Adrenal gland (tissue), 5 donors: ENCODE results near the gene EMID1.

Experiments
- POLR2A ChIP-seq, 2 donors: fragments of 450-650 bp; IDR thresholded peaks; one replicate each; pipeline ENCODE4 v1.6.1; 2017; ENCODE audit warnings: antibody characterized with exemption in 2 of 2, mild to moderate bottlenecking in 2 of 2, moderate library complexity in 1 of 2
- TF ChIP-seq, protein P1 (sequence below), 6 experiments: fragments of 450-650 bp in 4 of 6; fragments of 200-600 bp in 2 of 6; sonication (generic) in 1 of 6; IDR thresholded peaks; 1 replicate in 5 of 6; 2 replicates in 1 of 6; pipeline versions ENCODE4 v1.5.1 to v1.8.0; 2016 to 2021; ENCODE audit warnings: antibody characterized with exemption in 6 of 6, mild to moderate bottlenecking in 2 of 6, moderate library complexity in 1 of 6
- donor health status: DM: no; HTN: no; CAD: no.

DNA sequence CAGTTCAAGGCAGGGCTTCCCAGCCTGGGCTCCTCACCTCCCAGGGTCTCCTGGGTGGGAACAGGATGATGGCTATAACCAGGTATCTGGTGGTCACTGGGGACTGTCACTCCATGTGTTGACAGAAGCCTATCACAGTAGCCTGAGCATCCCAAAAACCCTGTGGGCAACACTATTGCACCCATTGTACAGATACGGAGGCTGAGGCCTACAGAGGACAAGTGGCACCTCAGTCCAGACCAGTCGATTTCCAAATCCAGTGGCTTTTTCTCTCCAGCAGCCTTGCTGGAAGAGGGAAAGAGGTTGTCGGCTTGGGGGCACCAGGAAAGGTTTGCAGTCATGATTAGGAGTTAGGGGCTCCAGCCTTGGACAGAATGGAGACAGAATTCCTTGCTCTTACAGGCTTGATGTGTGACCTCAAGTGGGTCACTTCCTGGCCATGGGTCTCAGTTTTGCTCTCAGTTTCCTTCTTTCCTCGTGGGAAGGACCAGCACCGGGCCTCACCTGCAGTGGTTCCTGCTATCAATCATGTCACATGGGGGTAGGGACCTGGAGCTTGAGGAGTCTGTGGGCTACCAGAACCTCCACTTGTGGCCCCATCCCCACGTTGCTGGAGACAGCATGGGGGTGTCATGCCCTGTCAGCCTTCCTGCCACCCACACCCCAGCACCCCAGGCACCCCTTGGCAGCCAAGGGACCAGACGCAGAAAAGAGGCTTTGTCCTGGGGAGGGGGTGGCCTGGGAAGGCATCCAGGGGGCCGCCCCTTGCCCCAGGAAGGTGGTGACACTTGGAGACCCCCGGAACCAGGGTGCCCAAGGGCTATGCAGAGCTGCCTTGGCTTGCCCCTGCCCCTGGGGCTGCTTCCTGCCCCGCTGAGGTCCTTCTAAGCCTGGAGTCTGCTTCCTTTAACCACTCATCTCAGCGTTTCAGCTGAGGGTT is 2.1 kb downstream of the EMID1 start:
- TF ChIP-seq, protein P1, sequence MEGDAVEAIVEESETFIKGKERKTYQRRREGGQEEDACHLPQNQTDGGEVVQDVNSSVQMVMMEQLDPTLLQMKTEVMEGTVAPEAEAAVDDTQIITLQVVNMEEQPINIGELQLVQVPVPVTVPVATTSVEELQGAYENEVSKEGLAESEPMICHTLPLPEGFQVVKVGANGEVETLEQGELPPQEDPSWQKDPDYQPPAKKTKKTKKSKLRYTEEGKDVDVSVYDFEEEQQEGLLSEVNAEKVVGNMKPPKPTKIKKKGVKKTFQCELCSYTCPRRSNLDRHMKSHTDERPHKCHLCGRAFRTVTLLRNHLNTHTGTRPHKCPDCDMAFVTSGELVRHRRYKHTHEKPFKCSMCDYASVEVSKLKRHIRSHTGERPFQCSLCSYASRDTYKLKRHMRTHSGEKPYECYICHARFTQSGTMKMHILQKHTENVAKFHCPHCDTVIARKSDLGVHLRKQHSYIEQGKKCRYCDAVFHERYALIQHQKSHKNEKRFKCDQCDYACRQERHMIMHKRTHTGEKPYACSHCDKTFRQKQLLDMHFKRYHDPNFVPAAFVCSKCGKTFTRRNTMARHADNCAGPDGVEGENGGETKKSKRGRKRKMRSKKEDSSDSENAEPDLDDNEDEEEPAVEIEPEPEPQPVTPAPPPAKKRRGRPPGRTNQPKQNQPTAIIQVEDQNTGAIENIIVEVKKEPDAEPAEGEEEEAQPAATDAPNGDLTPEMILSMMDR (IDR thresholded peaks at IDR 0.05) = no peak
- TF ChIP-seq POLR2A (IDR thresholded peaks at IDR 0.05) = no peak
